SKM-1 (cell line): ENCODE data around the gene GOLT1B.

Experiments used
- DNase-seq: peaks from one replicate; lab custom pipeline; 2025; ENCODE audit not compliant: unreplicated experiment; lab: John Stamatoyannopoulos, UW

GOLT1B gene

GRCh38 chr12:21521541-21521940 lies 20.0 kb downstream of the GOLT1B start:
- no peak for DNase-seq

GRCh38 chr12:21523148-21523547 lies 21.6 kb downstream of the GOLT1B start:
- no peak for DNase-seq

- DNase-seq = no peak
These were observed 24.5 kb downstream of the GOLT1B start, which contains the start of gene SPX for GRCh38 chr12:21526053-21526452. TSS of gene SPX (plus strand) at chr12:21526296. CDS start at chr12:21526473, 177 bp downstream.

- DNase-seq = no peak
These were observed 25.2 kb downstream of the GOLT1B start for GRCh38 chr12:21526721-21527345.

GRCh38 chr12:21527451-21528180 lies 26.0 kb downstream of the GOLT1B start:
- DNase-seq = no peak

GRCh38 chr12:21528953-21529352 lies 27.4 kb downstream of the GOLT1B start:
- no peak for DNase-seq

- no peak for DNase-seq
These were observed 27.9 kb downstream of the GOLT1B start for GRCh38 chr12:21529456-21529855.

- DNase-seq = no peak
These were observed 36.6 kb downstream of the GOLT1B start for GRCh38 chr12:21538061-21538653.

- no peak for DNase-seq
These were observed 38.2 kb downstream of the GOLT1B start for GRCh38 chr12:21539797-21540196.

GRCh38 chr12:21541773-21542172 lies 40.2 kb downstream of the GOLT1B start:
- DNase-seq = no peak

GRCh38 chr12:21542403-21542802 lies 40.8 kb downstream of the GOLT1B start:
- no peak for DNase-seq

- DNase-seq = no peak
These were observed 41.6 kb downstream of the GOLT1B start for GRCh38 chr12:21543151-21543550.

GRCh38 chr12:21545557-21545956 lies 44.0 kb downstream of the GOLT1B start:
- DNase-seq = no peak

GRCh38 chr12:21546716-21547115 lies 45.1 kb downstream of the GOLT1B start:
- no peak for DNase-seq

GRCh38 chr12:21547437-21547836 lies 45.8 kb downstream of the GOLT1B start:
- no peak for DNase-seq

- DNase-seq = no peak
These were observed 50.4 kb downstream of the GOLT1B start for GRCh38 chr12:21551841-21552465.

GRCh38 chr12:21552635-21553328 lies 51.2 kb downstream of the GOLT1B start:
- no peak for DNase-seq

- DNase-seq = no peak
These were observed 51.7 kb downstream of the GOLT1B start for GRCh38 chr12:21553329-21553675.

- no peak for DNase-seq
These were observed 56.6 kb downstream of the GOLT1B start for GRCh38 chr12:21558100-21558679.

GRCh38 chr12:21559855-21560569 lies 58.4 kb downstream of the GOLT1B start:
- no peak for DNase-seq
